Left ventricle myocardium superior (tissue), 1 donor: Measurements from ENCODE around the gene ATP6V0E1. TPM values are rescaled to one million over a fixed set of nuclear protein-coding genes. Genes with fewer than 3 reads are reported as not detected.
"Not testable (repeated sequence)": the region's sequence is repeated elsewhere in the genome, so short reads cannot be mapped to it uniquely, and the experiment has no call there.

Experiments
- ATAC-seq: fragments of 200-7000 bp; cut with Tn5 transposase; one replicate; pipeline ENCODE4 v1.9.1; 2020; ENCODE audit warnings: mild to moderate bottlenecking, moderate library complexity
- DNase-seq: peaks from one replicate; pipeline ENCODE4 v3.0.0-alpha.2; 2020
- intact Hi-C: fragments of 100-400 bp; cut with micrococcal nuclease; formaldehyde crosslinking; loops from one replicate; pipeline ENCODE4 v1.11.0; 2022
- total RNA-seq: library from RNA; stranded (reverse); fragmentation: NEBNext Ultra II Directional; extraction: Animal tissue kit (Norgen Biotek cat#: 25700); gene quantifications from one replicate; pipeline ENCODE4 v1.2.1, GENCODE V29; 2021
- donor health status: DM: no; HTN: yes; CAD: no; lungs with severe emphysema.

ATP6V0E1 gene
- total RNA-seq, 1 donor from 2014 or later, result 153 TPM

DNA sequence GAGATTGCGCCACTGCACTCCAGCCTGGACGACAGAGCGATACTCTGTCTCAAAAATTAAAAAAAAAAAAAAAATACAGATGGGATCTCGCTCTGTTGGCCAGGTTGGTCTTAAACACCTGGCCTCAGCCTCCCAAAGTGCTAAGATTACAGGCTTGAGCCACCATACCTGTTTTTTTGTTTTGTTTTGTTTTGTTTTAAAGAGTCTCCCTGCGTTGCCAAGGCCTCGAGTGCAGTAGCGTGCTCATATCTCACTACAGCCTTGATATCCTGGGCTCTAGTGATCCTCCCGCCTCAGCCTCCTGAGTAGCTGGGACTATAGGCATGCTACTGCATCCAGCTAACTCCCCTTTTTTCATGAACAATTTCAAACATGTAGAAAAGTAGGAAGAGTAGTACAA is 7.2 kb downstream of the ATP6V0E1 start:
- ATAC-seq, result no peak
- intact Hi-C loops, result no loop called here
- DNase-seq, result no peak

DNA sequence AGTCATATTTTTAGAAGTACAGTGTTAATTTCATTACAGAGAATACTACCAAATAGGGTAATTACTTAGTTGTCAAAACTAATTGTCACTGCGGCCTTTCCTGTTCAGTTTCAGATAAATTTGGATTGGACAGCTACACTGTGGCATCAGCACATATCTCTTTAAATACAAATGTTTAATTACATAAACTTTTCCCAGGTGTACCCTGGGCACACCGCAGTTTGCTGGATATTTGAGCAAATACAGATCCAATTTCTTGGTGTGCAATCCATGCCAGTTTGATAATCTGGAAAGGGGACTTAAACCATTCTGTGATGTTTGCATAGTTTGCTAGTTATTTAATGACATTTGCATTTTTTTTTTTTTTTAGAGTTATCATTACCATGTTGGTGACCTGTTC is 10.8 kb downstream of the ATP6V0E1 start:
- DNase-seq (no peak), ATAC-seq (no peak)
- intact Hi-C loops, result no loop called here

DNA sequence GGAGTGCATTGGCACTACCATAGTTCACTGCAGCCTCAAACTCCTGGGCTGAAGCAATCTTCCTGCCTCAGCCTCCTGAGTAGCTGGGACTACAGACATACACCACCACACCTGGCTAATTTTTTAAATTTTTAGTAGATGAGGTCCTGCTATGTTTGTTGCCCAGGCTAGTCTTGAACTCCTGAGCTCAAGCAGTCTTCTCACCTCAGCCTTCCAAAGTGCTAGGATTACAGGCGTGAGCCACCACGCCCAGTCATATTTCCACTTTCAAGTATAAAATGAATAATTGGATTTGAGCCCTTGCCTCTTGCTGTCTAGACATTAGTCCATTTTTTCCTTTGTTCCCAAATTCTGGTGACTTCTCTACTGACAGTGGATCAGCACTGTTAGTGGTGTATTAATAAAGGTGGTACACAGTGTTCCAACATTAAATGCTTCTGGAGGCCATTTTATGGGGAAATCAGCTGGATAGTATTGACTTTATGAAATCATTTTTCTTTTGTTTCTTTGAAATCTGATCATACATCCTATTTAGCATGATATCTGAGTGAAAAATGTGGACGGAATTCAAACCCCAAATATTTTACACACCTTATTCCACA is 15.9 kb downstream of the ATP6V0E1 start:
- ATAC-seq, result no peak
- no peak for DNase-seq
- intact Hi-C loops, result no loop called here

DNA sequence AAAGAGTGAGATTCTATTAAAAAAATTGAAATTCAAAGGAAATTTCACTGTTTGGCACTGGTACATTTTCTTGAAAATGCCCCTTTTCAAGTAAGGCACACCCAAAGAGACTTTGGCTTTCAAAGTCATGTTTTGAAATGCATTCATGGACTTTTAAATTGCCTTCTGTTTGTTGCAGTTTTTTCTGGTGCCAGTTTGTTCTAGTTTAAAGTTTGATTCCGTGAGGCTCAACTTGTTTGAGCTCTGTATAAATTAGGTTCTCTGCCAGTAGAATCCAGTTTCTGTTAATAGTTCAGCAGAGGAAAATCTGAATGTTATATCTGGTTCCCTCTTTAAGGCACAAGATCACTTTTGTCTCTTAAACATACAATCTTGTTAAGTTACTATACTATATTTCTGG is 16.4 kb downstream of the ATP6V0E1 start:
- intact Hi-C loops, result loop anchor here (10.0 kb wide), 1 partner anchor 285 kb away; no protein-coding TSS in a partner anchor
- ATAC-seq (no peak), DNase-seq (no peak)

DNA sequence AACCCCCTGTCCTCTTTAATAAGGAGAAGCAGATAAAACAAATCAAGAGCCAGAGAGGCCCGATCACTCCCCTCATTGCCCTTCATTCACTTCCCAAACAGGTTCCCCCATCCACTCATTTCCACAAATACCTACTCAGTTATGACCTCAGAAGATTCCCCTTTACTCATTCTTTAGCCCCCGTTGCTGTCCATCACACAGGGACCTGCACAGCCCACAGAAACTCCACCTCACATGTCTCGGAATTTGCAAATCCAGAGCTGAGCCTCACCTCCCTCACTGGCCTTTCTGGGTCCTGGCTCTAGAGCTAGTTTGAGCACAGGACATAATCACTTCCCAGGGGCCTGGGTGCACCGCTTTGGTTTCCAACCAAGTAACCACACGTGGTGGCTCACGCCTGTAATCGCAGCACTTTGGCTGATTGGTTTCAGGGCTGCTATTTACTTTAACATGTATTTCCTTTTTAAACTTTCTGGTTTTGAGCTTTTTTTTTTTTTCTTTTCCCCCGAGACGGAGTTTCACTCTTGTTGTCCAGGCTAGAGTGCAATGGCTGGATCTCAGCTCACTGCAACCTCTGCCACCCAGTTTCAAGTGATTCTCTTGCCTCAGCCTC is 17.8 kb downstream of the ATP6V0E1 start:
- intact Hi-C loops, result loop anchor here (10.0 kb wide), 1 partner anchor 283 kb away; no protein-coding TSS in a partner anchor
- DNase-seq (no peak), ATAC-seq (no peak)

DNA sequence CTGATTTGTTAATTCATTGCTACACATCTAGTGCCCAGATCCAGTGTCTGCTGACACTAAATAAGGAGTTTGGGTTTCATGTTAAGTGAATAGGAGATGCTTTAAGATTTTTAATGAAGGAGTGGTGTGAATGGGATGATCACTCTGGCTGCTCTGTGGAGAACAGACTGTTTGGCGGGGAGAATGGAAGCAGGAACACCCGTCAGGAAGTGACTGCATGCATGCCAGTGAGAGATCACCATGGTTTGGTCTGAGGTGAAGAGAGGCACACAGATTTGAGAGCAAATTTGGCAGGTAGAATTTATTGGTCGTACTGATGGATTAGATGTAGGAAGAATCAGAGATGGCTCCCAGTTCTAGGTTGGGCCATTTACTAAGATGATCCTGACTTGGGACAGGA is 19.8 kb downstream of the ATP6V0E1 start:
- ATAC-seq (no peak), DNase-seq (no peak)
- intact Hi-C loops, result loop anchor here (10.0 kb wide), 1 partner anchor 281 kb away; no protein-coding TSS in a partner anchor

DNA sequence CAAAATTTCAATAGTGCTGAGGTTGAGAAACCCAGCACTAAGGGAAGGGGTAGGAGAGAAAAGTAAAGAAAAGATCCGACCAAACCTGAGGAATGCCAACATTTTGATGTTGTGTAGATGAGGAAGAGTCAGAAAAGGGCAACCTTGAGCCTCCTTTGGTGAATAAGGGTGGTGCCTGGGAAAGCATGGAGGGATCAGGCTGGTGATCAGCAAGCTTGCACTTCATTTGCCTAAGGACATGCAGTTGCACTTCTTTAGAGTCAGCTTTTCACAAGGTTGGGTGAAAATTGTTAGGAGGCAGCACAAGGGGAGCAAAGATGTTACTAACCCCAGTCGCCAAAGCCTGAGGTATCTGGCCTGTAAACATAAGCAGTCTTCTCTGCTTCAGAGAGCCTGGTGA is 20.4 kb downstream of the ATP6V0E1 start:
- ATAC-seq (no peak), DNase-seq (no peak)
- intact Hi-C loops, result loop anchor here (10.0 kb wide), 1 partner anchor 281 kb away; no protein-coding TSS in a partner anchor

DNA sequence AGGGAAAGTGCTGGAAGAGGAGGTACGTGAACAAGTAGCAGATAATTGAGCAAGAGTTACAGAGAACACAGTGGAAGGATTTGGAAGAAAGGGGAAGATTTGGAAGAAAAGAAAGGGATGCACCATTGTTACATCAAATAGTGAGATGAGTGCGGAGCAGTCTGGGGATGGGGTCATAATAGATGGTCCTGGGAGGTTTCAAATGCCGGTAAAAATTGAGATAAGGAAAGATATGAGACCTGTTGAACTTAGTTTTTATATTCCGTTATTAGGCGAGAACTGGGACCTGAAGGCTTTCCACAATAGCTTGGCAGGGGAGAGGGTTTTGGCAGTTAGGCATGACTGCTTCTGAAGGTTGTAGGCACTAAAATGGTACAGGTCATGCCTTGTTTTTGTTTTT is 20.9 kb downstream of the ATP6V0E1 start:
- no peak for DNase-seq
- ATAC-seq, result no peak
- intact Hi-C loops, result loop anchor here (10.0 kb wide), 1 partner anchor 280 kb away; no protein-coding TSS in a partner anchor

DNA sequence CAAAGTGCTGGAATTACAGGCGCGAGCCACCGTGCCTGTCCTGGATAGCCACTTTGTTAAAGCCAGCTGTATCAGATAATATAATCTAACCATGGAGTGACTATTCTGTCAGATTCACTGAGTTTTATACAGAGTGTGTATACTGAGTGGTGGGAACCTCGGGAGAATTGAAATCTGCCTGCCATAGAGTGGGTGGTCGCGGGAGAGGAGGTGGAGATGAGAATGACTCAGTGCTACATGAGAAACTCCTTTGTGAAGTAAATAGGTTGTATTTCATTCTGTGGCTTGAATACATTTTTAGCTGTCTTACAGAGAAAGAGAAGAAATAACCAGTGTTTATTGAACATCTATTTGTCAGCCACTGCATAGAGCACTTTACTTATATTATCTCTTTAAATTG is 26.4 kb downstream of the ATP6V0E1 start:
- intact Hi-C loops, result no loop called here
- DNase-seq (no peak), ATAC-seq (no peak)

DNA sequence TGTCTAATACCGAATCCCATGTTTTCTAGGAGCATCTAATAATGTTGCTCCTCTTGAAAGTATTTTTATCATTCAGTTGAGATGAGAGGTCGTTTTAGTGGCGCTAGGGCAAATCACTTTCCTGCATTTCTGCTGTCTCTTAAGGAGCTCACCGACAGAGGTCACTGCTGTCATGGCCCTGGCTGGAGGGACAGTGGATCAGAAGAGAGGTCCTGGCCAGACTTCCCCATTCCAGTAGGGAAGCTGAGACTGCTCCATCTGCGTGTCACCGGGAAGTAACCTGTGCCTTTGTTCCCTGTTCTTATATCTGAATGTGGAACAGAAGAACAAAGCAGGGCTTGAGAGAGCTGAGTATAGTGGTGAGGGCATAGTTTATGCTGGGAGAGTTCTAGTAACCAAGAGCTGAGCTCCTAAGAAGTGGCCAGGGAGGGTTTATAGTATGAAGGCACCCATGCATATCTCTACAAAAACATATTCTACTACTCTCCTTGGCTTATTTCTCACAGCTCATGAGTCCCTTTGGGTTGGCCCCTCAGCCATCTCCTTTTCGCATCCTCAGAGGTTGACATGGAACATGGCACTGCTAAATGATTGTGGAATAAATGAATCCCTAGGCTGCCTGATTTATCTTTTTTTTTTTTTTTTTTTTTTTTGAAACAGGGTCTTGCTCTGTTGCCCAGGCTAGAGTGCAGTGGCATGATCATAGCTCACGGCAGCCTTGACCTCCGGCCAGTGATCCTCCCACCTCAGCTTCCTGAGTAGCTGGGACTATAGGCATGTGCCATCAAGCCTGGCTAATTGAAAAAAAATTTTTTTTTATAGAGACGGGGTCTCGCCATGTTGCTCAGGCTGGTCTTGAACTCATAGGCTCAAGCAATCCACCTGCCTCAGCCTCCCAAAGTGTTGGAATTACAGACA is 27.2 kb downstream of the ATP6V0E1 start:
- intact Hi-C loops, result no loop called here
- ATAC-seq, result peak; percentile 91
- peak; percentile 74 for DNase-seq

DNA sequence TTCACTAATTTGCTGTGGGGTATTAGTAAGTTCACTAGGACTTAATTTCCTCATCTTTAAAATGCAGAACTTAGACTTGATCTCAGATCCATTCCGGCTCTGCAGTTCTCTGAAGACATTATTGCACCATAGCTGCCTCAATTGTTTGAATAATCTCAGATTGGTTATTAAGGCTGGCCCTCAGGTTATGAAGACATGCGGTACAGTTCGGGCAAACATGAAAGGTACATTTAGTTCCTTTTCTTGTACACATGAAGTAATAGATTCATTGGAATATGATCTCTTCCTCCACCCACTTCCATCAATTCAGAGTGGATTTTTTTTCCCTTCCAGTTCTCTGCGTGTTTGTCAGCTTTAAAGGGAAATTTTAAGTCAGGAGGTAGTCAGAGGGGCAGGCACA is 28.0 kb downstream of the ATP6V0E1 start:
- DNase-seq (no peak), ATAC-seq (no peak)
- intact Hi-C loops, result no loop called here

DNA sequence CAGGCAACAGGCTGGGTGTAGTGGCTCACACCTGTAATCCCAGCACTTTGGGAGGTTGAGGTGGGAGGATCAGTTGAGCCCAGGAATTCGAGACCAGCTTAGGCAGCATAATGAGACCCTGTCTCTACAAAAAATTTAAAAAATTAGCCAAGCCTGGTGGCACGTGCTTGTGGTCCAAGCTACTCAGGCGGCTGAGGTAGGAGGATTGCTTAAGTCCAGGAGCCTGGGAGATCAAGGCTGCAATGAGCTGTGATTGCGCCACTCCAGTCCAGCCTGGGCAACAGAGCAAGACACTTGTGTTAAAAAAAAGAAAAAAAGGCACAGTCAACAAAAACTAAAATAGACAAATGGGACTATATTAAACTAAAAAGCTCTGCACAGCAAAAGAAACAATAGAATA is 29.3 kb downstream of the ATP6V0E1 start:
- DNase-seq, result no peak
- intact Hi-C loops, result no loop called here
- no peak for ATAC-seq

DNA sequence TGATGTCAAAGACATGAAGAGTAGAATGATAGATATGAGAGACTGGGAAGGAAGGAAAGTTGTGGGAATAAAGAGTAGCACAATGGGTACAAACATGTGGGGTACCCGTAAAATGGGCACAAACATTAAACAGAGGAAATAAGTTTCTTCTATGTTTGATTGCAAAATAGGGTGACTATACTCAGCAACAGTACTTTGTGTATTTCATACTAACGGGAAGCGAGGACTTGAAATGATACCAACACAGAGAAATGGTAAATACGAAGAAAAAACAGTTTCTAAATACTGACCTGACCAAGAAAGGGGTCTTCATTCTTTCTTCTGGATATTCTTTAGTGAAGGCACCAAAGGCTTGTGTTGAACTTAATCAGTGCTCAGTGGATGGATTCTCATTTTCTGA is 31.1 kb downstream of the ATP6V0E1 start:
- no peak for ATAC-seq
- intact Hi-C loops, result no loop called here

DNA sequence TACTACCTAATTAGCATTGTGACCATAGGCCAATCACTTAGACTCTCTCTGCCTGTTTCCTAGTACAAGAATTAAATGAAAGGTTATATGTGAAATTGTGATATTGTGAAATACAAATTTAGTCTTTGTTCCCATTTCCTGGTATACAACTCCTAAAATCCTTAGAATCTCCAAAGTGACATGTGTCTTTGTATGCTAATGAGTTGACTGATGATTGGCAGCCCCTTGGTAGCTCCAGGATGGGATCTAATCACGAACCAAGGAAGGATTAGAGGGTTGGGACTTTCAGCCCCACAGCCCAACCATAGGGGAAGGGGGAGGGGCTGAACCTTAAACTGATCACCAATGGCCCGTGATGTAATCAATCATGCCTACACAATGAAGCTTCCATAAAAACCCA is 31.6 kb downstream of the ATP6V0E1 start:
- ATAC-seq (no peak), DNase-seq (no peak)
- intact Hi-C loops, result no loop called here

More for the DNA sequence above, 31.1 kb downstream of the ATP6V0E1 start:
- DNase-seq, result no peak

DNA sequence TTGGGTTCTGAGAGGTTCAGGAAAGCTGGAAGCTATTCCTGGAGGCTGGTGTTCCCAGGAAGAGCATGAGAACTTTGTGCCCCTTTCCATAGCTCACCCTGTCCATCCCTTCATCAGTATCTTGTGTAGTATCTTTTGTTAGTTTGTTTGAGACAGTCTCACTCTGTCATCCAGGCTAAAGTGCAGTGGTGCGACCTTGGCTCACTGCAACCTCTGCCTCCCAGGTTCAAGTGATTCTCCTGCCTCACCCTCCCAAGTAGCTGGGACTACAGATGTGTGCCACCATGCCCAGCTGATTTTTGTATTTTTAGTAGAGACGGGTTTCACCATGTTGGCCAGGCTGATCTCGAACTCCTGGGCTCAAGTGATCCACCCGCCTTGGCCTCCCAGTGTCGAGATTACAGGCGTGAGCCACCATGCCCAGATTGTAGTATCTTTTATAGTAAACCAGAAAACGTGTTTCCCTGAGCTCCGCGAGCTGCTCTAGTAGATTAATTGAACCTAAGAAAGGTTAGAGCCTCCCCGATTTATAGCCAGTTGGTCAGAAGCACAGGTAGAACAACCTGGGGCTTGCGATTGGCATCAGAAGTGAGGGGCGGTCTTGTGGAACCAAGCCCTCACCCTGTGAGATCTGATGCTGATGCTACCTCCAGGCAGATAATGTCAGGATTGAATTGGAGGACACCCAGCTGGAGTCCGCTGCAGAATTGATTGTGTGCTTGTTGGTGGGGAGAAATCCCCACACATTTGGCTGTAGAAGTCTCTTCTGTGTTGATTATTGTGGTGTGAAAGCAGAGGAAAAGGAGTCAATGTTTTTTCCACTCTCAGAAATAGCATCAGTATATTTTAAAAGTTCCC is 32.3 kb downstream of the ATP6V0E1 start:
- intact Hi-C loops, result no loop called here
- no peak for ATAC-seq
- no peak for DNase-seq

DNA sequence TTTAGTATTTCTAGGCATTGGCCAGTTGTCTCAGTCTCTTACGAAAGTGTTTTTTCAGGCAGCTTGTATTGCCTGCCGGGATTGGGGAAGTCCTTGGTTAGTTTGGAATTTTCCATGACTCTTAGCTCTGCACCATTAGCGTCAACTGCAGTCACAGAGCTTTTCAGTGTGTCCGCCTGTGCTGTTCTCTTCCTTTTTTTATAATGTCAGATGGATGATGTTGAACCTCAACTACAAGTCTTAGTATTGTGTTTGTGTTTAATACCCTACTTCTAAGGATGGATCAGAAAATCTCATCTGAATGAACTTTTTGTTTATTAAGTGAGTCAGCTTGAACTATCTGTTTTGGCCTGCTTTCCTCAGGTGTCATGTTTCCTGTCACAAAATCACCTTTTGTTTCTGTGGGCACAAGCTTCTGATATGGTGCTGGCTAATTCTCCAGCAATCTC is 33.1 kb downstream of the ATP6V0E1 start:
- intact Hi-C loops, result no loop called here
- DNase-seq (no peak), ATAC-seq (peak; percentile 81)

DNA sequence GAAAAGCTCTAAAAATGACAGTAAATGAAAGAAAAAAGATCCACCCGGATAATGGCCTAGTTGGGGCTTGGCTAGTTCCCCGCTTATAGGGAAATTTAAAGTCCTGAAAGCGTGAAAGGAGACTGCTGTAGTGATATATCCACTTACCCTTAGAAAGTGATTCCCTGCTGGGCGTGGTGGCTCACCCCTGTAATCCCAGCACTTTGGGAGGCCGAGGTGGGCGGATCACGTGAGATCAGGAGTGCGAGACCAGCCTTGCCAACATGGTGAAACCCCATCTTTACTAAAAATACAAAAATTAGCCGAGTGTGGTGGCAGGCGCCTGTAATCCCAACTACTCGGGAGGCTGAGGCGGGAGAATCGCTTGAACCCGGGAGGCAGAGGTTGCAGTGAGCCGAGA is 33.5 kb downstream of the ATP6V0E1 start:
- ATAC-seq, intact Hi-C loops, DNase-seq: not testable (repeated sequence)

DNA sequence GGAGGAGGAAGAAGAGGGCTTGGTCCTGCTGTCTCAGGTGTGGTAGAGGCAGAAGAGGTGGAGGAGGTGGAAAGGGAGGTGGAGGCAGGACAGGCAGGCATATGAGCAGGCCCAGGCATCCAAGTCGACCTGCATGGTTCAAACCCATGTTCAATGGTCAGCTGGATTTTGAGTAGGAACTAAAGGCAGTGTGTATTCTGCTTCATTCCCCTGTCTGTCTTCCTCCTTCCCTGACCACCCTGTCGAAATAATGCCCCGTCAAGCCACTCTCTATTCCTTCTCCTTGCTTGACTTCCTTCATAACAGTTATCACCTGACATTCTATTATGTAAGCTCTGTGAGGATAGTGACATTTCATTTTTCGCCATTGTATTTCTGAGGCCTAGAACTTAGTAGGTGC is 34.8 kb downstream of the ATP6V0E1 start:
- DNase-seq, result no peak
- intact Hi-C loops, result no loop called here
- ATAC-seq, result no peak

DNA sequence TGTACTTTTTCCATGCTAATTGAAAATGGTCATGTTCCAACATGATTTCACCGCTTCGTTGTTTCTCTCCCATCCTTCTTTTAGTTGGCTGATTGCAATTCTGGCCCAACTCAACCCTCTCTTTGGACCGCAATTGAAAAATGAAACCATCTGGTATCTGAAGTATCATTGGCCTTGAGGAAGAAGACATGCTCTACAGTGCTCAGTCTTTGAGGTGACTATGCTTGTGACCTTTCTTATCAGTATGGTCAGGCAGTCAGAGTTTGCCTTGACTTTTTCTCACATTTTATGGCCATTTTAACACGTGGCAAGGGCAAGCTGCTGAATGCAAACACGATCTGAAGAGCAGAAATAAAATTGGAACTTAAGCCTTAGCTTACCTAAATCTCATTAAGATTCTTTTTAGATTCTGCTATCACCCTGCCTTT is 36.6 kb downstream of the ATP6V0E1 start:
- ATAC-seq (peak; percentile 34), DNase-seq (no peak)
- intact Hi-C loops, result no loop called here
